ENCODE data around the gene MUS81. TPM values are rescaled to one million over a fixed set of nuclear protein-coding genes. Genes with fewer than 3 reads are reported as not detected.

Gene MUS81
- total and polyA plus RNA-seq, 9 of the 15 experiments (the other 6 are each of a cell fraction or from before 2014, with no cell fraction given) = 13.4 to 118 (median 53.7) TPM

DNA sequence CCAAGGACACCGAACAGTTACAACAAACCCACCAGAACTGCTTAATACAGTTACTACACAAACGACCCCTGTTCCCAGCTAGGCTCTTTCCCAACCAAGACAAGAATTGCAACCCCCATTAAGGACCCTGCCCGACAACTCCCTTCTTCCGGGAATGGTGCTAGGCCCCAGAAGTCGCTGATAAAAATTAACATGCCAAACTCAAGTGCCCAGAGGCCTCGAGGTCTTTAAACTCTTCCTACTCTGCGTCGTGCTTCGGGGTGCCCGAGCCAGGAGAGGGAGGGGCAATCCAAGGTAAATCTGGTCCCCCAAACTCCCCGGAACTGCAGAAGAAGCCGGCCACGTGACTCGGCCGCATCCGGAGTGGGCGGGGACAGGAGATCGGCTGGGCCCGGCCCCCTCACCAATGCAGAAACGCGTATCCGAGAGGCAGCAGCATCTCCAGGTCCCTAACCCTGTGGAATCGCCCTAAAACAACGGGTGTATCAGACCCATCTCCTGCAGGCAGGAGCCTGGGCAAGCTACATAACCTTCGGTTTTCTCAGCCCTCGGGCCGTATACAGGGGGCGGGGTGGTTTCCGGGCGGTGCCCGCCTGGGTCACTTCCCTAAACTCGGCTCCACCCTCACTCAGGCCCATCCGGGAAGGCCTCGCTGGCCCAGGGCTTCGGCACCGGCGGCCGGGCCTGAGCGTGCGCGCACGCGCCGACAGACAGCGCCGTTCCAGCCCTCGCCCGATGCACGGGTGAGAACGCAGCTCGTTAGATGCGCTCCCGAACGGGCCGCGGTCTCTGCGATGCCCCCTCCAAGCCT lies 3.3 kb upstream of the MUS81 start (continued):
- TF ChIP-seq, protein P1, sequence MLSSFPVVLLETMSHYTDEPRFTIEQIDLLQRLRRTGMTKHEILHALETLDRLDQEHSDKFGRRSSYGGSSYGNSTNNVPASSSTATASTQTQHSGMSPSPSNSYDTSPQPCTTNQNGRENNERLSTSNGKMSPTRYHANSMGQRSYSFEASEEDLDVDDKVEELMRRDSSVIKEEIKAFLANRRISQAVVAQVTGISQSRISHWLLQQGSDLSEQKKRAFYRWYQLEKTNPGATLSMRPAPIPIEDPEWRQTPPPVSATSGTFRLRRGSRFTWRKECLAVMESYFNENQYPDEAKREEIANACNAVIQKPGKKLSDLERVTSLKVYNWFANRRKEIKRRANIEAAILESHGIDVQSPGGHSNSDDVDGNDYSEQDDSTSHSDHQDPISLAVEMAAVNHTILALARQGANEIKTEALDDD (IDR thresholded peaks at IDR 0.05) = no peak
- TF ChIP-seq TEAD4 (IDR thresholded peaks at IDR 0.05; ENCODE audit: low read length) (no peak), TEAD4 (CRISPR knock-in tag; IDR thresholded peaks at IDR 0.05; ENCODE audit: borderline replicate concordance) (no peak), ILK (tag; IDR thresholded peaks at IDR 0.05; ENCODE audit: borderline replicate concordance, low read depth) (no peak), ZFX (CRISPR knock-in tag; IDR thresholded peaks at IDR 0.05) (peak; percentile 89), ZNF282 (CRISPR knock-in tag; IDR thresholded peaks at IDR 0.05) (no peak), ZSCAN29 (IDR thresholded peaks at IDR 0.05) (no peak), TEAD1 (CRISPR knock-in tag; IDR thresholded peaks at IDR 0.05) (peak in 1 of 2 experiments; percentile 18; a peak in 1 of 4 replicates), SIN3B (IDR thresholded peaks at IDR 0.05; ENCODE audit: low read depth) (no peak), ZNF384 (IDR thresholded peaks at IDR 0.05; ENCODE audit: low read depth, low read length) (no peak), DMBX1 (CRISPR knock-in tag; IDR thresholded peaks at IDR 0.05; ENCODE audit: borderline replicate concordance) (no peak), TARDBP (IDR thresholded peaks at IDR 0.05) (no peak), FOS (IDR thresholded peaks at IDR 0.05; ENCODE audit: extremely low read depth, insufficient read length) (no peak), ZC3H11A (IDR thresholded peaks at IDR 0.05; ENCODE audit: low read depth, low read length) (no peak)
- TF ChIP-seq, protein P2, sequence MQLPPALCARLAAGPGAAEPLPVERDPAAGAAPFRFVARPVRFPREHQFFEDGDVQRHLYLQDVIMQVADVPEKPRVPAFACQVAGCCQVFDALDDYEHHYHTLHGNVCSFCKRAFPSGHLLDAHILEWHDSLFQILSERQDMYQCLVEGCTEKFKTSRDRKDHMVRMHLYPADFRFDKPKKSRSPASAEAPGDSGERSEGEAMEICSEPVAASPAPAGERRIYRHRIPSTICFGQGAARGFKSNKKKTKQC (CRISPR knock-in tag; IDR thresholded peaks at IDR 0.05) = peak; percentile 78
- TF ChIP-seq, protein P3, sequence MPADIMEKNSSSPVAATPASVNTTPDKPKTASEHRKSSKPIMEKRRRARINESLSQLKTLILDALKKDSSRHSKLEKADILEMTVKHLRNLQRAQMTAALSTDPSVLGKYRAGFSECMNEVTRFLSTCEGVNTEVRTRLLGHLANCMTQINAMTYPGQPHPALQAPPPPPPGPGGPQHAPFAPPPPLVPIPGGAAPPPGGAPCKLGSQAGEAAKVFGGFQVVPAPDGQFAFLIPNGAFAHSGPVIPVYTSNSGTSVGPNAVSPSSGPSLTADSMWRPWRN (IDR thresholded peaks at IDR 0.05; ENCODE audit: low read depth) = no peak
- TF ChIP-seq, protein P4, sequence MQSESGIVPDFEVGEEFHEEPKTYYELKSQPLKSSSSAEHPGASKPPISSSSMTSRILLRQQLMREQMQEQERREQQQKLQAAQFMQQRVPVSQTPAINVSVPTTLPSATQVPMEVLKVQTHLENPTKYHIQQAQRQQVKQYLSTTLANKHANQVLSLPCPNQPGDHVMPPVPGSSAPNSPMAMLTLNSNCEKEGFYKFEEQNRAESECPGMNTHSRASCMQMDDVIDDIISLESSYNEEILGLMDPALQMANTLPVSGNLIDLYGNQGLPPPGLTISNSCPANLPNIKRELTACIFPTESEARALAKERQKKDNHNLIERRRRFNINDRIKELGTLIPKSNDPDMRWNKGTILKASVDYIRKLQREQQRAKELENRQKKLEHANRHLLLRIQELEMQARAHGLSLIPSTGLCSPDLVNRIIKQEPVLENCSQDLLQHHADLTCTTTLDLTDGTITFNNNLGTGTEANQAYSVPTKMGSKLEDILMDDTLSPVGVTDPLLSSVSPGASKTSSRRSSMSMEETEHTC (IDR thresholded peaks at IDR 0.05) = no peak
- TF ChIP-seq, protein P5, sequence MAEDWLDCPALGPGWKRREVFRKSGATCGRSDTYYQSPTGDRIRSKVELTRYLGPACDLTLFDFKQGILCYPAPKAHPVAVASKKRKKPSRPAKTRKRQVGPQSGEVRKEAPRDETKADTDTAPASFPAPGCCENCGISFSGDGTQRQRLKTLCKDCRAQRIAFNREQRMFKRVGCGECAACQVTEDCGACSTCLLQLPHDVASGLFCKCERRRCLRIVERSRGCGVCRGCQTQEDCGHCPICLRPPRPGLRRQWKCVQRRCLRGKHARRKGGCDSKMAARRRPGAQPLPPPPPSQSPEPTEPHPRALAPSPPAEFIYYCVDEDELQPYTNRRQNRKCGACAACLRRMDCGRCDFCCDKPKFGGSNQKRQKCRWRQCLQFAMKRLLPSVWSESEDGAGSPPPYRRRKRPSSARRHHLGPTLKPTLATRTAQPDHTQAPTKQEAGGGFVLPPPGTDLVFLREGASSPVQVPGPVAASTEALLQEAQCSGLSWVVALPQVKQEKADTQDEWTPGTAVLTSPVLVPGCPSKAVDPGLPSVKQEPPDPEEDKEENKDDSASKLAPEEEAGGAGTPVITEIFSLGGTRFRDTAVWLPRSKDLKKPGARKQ (CRISPR knock-in tag; IDR thresholded peaks at IDR 0.05) = no peak
- TF ChIP-seq, protein P6, sequence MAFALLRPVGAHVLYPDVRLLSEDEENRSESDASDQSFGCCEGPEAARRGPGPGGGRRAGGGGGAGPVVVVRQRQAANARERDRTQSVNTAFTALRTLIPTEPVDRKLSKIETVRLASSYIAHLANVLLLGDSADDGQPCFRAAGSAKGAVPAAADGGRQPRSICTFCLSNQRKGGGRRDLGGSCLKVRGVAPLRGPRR (CRISPR knock-in tag; IDR thresholded peaks at IDR 0.05) = no peak
- TF ChIP-seq, protein P7, sequence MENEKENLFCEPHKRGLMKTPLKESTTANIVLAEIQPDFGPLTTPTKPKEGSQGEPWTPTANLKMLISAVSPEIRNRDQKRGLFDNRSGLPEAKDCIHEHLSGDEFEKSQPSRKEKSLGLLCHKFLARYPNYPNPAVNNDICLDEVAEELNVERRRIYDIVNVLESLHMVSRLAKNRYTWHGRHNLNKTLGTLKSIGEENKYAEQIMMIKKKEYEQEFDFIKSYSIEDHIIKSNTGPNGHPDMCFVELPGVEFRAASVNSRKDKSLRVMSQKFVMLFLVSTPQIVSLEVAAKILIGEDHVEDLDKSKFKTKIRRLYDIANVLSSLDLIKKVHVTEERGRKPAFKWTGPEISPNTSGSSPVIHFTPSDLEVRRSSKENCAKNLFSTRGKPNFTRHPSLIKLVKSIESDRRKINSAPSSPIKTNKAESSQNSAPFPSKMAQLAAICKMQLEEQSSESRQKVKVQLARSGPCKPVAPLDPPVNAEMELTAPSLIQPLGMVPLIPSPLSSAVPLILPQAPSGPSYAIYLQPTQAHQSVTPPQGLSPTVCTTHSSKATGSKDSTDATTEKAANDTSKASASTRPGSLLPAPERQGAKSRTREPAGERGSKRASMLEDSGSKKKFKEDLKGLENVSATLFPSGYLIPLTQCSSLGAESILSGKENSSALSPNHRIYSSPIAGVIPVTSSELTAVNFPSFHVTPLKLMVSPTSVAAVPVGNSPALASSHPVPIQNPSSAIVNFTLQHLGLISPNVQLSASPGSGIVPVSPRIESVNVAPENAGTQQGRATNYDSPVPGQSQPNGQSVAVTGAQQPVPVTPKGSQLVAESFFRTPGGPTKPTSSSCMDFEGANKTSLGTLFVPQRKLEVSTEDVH (IDR thresholded peaks at IDR 0.05; ENCODE audit: low read depth, partially characterized antibody) = peak; percentile 61
